Nucleus accumbens (tissue), 56 donors: ENCODE measurements around the gene STIL.
"Not testable (repeated sequence)": the region's sequence is repeated elsewhere in the genome, so short reads cannot be mapped to it uniquely, and the experiment has no call there.

Experiments
- DNase-seq, 56 donors: peaks; one replicate each; lab custom pipeline; 2025; lab: John Stamatoyannopoulos, UW

Gene STIL

DNA sequence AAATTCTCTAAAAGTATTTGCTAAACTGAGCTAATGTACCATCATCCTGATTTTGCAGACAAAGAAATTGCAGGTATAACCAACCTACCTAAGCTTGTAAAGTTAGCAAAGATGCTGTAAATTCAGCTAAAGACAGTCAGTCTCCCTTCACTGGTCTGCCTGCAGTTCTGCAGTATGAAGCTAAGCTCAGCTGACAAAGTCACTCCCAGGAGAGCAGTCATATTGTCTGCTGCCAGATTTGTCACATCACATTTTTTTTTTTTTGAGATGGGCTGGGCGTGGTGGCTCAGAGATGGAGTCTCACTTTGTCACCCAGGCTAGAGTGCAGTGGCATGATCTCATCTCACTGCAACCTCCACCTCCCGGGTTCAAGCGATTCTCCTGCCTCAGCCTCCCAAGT lies 10.7 kb upstream of the STIL start:
- DNase-seq: no peak

DNA sequence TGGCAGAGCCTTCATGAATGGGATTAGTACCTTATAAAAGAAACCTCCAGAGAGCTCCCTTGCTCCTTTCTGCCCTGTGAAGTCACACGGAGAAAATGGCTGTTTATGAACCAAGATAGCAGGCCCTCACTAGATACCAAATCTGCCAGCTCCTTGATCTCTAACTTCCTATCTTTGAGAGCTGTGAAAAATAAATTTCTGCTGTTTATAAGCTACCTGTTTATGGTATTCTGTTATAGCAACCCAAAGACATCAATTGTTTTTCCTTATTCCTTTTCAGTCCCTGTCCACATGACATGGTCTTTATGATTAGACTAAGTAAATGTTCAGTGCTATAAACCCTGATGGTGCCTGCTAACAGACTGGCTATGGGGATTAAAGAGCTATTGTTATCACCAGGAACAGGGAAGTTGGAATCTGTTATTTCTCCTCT lies 9.7 kb upstream of the STIL start:
- DNase-seq: no peak

DNA sequence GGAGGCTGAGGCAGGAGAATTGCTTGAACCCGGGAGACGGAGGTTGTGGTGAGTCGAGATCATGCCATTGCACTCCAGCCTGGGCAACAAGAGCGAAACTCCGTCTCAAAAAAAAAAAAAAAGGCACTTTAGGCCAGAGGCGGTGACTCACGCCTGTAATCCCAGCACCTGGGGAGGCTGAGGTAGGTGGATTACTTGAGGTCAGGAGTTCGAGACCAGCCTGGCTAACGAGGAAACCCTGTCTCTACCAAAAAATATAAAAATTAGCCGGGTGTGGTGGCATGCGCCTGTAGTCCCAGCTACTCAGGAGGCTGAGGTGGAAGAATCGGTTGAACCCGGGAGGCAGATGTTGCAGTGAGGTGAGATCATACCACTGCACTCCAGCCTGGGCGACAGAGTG lies 6.0 kb upstream of the STIL start:
- not testable (repeated sequence) for DNase-seq

DNA sequence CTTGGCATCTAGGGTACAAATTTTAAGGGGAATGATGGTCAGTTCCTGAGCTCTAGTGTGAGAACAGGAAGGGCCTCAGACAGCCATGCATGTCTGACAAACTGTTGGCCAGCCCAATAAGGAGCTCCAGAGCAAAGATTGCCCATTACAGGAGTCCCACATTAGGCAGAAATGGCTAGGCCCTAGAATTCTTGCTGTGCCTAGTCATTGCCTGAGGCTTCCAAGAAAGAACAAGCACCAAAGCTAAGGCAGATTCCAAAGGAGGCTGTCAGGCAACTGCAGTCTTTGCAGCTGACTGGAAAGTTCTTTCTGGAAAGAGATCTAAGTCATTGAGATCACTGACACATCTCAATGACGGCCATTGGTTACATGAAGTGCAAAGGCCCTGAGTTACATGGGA lies 3.9 kb upstream of the STIL start:
- DNase-seq: no peak

DNA sequence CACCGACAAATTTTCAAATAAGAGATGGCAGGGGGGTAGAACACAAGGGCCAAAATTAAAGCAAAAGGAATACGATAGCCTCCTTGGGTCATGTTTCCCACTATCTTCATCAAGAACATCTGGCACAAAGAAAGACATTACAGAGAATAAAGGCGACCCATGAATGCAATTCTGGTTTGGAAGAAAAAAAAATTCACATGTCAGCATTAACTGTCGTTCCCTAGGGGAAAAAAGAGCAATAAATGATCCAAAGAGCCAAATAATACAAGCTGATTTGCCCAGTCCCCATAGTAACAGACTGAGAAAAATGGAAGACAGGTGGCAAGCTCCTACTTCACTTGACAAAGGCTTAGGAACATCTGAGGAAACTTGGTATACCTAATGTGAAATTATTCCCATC lies 4.5 kb downstream of the STIL start:
- DNase-seq: no peak

DNA sequence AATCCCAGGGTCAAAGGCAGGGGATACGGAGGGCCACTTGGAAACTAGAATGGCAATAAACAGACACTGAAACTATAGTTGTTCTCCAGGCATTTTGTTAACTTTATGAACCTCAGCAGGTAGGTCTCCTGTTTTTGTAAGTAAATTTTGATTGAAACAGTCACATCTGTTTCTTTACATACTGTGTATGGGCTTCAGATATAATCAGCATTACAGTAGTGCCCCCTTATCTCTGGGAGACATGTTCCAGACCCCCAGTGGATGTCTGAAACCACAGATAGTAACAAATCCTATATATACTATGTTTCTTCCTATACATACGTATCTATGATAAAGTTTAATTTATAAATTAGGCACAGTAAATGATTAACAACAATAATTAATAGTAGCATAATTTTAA lies 11.5 kb downstream of the STIL start:
- DNase-seq: no peak

DNA sequence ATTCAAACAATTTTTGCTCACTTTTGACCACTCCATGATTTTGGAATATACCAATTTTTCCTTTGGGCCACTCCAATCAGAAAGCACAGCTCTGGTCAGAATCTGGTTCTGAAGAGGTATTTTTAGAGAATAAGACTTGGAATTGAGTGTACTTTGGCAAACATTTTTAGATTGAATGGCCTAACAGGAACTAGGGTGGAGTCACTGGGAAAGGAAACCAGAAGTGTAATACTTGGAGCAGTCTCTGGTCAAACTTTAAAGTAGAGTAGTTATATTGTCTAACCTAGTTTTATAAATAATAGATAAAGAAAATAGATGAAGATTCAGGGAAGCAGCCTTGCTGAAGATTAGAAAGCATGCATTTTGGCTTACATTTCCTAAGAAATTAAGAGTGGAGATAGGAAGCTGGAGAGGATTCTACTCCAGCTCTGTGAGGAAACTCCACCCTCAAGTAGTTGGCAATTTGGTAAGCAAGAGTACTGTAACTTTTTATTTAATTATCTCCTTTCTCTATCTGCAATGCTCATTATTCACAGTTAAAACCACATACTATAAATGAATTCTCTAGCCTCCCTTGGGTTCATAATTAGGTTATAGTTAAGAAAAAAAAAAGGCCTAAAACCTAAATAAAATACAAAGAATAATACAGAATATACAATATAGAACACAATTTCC lies 15.8 kb downstream of the STIL start:
- DNase-seq: no peak

DNA sequence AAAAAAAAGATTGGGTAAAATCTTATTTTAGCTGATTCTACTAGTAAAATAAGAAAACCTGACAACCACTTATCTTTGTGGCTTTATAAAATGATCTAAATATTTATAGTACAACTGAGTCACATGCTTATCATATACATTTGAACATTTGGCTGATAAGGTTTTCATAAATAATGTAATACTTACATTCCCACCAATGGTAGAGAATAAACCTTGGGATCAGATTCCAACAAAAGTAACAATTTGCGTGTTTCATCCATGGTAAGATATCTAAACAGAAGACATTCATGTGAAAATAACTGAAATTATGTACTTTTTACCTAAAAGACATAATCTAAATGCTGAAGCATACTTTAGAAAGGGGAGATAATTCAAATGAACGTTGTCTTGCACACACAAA lies 18.4 kb downstream of the STIL start:
- DNase-seq: no peak

DNA sequence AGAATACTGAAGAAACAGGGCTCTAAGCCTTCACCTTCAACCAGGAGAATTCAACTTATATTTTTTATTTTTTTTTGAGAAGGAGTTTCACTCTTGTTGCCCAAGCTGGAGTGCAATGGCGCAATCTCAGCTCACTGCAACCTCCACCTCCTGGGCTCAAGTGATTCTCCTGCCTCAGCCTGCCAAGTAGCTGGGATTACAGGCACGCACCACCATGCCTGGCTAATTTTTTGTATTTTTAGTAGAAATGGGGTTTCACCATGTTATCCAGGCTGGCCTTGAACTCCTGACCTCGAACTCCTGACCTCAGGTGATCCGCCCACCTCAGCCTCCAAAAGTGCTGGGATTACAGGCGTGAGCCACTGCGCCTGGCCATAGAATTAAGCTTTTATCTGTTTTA lies 19.1 kb downstream of the STIL start:
- DNase-seq: not testable (repeated sequence)

DNA sequence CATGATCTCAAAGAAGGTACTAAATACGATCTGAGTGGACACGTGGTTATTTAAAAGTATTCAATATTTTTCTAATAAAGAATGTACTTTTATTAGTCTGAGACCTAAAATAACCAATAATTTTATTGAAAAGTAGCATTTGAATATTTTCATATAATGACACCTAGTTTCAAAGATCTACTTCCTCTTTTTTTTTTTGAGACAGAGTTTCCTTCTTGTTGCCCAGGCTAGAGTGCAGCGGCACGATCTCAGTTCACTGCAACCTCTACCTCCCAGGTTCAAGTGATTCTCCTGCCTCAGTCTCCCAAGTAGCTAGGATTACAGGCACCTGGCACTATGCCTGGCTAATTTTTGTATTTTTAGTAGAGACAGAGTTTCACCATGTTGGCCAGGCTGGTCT lies 25.8 kb downstream of the STIL start:
- DNase-seq: not testable (repeated sequence)

DNA sequence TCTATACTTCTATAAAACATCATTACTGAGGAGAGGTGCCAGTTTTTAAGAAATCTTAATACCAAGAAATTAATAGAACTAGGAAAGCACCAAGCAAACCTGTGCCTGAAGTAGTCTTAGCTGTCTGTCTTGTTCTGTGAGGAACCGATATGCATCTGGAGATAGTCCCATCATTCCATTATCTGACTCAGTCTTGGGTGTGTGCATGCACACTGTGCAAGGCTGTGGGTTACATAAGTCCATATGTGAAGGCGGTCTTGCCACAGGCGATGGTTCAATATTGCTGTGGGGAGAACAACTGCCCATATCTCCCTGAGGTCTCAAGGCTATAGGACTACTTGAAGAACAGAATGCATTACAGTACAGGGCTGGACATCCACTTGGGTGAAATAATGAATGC lies 33.8 kb downstream of the STIL start:
- no peak for DNase-seq

DNA sequence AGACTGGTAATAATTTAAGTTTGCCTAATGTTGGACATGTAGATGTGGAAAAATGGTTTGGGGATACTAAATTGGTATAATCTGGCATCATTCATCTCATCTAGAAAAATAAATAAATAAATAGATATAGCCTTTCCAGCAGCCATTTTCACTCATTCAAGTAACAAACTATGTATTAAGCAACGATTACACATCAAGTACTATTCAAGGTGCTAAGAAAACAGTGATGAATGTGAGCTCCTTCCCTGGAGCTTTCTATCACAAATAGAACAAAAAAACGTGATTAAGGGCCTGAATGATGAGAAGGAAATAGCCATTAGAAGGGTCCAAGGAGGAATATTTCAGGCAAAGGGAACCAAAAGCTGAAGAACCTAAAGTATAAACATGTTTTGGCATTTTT lies 37.1 kb downstream of the STIL start:
- DNase-seq: no peak

DNA sequence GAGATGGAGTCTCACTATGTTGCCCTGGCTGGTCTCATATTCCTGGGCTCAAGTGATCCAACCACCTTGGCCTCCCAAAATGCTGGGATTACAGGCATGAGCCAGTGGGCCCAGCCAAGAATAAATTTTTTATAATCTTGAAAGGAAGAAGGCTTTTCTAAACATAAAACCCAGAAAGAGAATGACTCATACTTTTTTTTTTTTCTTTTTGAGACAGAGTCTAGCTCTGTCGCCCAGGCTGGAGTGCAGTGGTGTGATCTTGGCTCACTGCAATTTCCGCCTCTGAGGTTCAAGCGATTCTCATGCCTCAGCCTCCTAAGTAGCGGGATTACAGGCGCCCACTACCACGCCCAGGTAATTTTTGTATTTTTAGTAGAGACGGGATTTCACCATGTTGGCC lies 38.1 kb downstream of the STIL start:
- DNase-seq: not testable (repeated sequence)

DNA sequence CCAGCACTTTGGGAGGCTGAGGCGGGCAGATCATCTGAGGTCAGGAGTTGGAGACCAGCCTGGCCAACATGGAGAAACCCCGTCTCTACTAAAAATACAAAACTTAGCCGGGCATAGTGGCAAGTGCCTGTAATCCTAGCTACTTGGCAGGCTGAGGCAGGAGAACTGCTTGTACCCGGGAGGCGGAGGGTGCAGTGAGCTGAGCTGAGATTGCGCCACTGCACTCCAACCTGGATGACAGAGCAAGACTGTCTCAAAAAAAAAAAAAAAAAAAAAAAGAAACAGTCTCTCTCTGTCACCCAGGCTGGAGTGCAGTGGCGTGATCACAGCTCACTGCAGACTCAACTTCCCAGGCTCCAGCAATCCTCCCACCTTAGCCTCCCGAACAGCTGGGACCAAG lies 48.4 kb downstream of the STIL start:
- not testable (repeated sequence) for DNase-seq

DNA sequence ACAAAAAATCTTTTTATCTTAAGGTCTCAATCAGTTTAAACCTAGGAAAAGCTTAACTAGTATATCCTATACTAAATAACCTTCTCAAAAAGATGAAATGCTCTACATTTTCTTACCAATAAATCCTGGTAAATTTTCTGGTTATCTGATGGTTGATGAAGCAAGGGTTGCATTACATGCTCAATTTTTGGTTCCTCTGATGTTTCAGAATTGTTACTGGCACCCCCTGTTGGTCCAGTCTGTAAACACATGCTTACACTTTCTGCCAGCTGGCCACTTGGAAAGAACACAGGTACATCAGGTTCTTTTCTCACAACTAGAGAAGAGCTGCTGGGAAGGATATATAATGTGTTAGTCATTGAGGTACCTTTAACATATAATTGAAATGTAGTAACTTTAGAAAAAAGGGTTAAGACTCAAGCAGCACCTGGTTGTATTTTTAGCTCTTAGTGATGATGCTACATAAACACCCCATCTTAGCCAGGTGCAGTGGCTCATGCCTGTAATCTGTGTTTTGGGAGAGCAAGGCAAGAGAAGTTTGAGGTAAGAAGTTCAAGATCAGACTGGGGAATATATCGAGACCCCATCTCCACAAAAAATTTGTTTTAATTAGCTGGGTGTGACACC lies 51.0 kb downstream of the STIL start:
- DNase-seq: peak in 1 of 56 donors; percentile 5

DNA sequence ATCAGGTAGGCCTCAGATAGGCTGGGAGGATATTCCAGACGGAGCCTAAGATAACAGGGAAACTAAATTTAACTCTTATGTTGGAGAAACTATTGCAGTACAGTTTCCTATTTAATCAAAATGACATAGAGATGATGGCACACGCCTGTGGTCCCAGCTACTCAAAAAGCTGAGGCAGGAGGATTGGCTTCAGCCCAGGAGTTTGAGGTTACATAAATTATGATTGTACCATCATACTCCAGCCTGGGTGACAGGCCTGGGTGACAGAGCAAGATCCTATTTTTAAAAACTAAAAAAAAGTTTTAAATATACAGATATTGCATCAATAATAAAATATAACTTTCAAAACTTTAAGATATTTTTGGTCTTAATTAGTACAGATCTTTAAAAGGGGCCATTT lies 56.7 kb downstream of the STIL start:
- no peak for DNase-seq

DNA sequence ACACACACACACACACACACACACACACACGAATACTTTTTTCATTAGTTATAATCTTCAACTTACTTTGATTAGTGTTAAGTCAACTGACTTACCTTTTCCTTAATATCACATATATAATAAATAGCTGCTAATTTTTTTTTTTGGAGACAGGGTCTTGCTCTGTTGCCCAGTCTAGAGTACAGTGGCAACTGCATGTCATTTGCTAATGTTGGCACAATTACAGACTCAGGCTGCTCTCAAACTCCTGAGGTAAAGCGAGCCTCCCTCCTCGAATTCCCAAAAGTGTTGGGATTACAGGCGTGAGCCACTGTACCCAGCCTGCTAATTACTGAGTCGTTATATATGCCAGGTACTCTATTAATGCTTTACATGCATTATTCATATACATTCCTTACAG lies 61.2 kb downstream of the STIL start:
- DNase-seq: no peak

DNA sequence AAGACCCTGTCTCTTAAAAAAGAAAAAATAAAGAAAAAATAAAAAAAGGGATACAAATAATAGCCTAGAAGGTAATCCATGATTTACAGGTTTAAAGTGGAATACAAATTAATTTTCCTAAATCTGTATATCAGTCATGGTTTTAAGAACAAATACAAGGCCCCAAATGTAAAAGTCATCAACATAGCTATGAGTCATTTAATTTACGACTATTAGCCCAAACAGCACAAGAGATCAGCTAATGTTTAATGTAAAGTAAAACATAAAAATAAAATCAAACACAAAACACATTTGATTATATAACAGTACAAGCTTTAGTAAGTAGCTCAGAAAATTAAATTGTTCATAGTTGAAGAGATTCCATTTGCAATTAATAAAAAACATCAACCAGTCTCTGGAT lies 61.6 kb downstream of the STIL start:
- DNase-seq: no peak

DNA sequence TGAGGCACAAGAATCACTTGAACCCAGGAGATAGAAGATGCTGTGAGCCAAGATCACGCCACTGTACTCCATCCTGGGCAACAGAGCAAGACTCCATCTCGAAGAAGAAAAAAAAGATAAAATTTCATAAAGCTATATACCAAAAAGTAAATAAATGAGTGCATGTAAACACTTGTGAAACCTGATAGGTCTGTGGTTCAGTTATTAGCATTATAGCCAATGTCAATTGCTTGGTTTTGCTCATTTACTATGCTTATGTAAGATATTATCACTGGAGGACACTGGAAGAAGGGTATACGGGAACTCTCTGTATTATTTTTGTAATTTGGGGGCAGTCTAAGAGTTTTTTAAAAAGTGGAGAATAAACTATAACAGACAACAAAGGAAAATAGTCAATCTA lies 64.2 kb downstream of the STIL start:
- no peak for DNase-seq

DNA sequence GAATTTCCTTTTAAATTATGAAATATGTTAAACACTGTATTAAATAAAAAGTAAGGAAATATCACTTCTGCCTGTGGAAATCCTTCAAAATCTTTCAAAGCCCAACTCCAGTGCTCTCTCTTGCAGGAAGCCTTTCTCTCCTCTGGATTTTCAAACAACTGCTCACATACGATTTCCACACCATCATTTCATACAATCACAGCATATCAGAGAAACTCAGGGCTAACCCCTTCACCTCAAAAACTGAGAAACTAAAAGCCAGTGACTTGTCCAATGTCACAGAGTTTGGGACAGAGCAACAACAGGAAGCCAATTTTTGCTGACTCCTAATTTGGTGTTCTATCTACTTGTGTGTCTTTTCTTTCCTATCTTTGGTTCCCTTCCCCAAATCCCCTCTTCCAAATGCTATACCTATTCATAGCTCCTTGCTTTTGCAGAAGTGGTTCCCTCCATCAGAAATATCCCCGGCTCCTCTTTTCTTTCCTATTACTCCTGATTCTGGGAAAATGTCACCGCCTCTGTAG lies 69.5 kb downstream of the STIL start:
- no peak for DNase-seq

DNA sequence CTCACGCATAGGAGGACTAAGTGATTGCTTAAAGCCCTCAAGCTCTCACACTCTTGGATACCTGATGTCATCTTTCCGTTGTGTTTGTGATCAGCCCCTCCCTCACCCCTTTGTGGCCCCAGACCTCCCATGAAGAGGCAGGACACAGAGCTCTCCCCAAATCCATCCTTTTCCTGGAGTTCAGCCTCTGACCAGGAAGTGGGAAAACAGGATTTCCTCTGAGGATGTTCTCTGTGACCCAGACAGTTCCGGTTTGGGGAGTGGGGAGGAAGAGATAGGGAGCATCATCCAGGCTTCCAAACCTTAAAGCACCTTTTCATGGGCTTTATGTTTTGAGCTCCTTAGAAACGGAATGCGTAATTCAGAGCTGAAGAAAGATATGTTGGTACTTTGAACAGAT lies 70.0 kb downstream of the STIL start:
- no peak for DNase-seq
